GM13977 (cell line): ENCODE measurements around the gene NPC1L1.
A peak's percentile ranks its signal among the peaks of the same experiment; 100 is the strongest.

Experiments used
- DNase-seq: peaks from one replicate; pipeline ENCODE4 v3.0.0; 2012; ENCODE audit warnings: low spot score
- in situ Hi-C: fragments of 300-500 bp; cut with MboI; formaldehyde crosslinking; loops from one replicate; pipeline ENCODE4 v1.12.0; 2022; ENCODE audit warnings: low sequenced_read_pairs, low pct_unique_long_range_greater_than_20kb, mixed read lengths, inconsistent platforms; ENCODE audit not compliant: unreplicated experiment
- TF ChIP-seq, protein P1 (sequence below): IDR thresholded peaks from 2 replicates; pipeline ENCODE4 v1.5.1; 2012; ENCODE audit warnings: mild to moderate bottlenecking, control low read depth; ENCODE audit not compliant: insufficient read depth; ENCODE audit errors: extremely low read depth, missing control alignments

Gene NPC1L1

DNA sequence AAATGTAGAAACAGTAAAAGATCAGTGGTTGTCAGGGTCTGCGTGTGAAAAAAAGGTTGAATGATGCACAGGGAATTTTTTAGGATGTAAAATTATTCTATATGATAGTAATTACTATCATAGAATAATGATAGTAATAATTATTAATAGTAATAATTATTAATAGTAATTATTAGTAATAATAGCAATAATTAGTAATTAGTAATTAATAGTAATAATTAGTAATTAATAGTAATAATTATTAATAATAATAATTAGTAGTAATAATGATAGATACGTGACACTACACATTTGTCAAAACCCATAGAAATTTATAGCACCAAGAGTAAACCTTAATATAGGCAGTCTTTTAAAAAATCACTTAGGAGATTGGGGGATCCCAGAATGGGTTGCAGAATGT is 46.2 kb downstream of the NPC1L1 start:
- DNase-seq = no peak
- in situ Hi-C loops = no loop called here
- TF ChIP-seq, protein P1, sequence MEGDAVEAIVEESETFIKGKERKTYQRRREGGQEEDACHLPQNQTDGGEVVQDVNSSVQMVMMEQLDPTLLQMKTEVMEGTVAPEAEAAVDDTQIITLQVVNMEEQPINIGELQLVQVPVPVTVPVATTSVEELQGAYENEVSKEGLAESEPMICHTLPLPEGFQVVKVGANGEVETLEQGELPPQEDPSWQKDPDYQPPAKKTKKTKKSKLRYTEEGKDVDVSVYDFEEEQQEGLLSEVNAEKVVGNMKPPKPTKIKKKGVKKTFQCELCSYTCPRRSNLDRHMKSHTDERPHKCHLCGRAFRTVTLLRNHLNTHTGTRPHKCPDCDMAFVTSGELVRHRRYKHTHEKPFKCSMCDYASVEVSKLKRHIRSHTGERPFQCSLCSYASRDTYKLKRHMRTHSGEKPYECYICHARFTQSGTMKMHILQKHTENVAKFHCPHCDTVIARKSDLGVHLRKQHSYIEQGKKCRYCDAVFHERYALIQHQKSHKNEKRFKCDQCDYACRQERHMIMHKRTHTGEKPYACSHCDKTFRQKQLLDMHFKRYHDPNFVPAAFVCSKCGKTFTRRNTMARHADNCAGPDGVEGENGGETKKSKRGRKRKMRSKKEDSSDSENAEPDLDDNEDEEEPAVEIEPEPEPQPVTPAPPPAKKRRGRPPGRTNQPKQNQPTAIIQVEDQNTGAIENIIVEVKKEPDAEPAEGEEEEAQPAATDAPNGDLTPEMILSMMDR = no peak

DNA sequence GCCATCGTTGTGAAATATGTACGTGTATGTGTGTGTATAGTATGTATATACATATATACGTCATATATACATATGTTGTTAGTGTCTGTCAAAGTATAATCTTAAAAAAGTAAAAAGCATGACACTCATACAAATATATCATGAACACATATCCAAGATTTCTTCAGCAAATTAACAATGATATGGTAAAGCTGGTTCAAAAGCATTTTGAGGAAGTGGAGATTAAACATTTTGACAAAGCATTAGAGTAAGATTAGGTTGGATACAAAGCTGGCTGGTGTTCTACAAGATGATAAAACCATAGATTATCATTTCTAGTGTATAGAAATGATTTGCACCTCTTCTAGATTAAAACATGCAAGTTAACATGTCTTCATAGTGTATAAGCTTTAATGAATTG is 49.9 kb downstream of the NPC1L1 start:
- in situ Hi-C loops = no loop called here
- no peak for DNase-seq

DNA sequence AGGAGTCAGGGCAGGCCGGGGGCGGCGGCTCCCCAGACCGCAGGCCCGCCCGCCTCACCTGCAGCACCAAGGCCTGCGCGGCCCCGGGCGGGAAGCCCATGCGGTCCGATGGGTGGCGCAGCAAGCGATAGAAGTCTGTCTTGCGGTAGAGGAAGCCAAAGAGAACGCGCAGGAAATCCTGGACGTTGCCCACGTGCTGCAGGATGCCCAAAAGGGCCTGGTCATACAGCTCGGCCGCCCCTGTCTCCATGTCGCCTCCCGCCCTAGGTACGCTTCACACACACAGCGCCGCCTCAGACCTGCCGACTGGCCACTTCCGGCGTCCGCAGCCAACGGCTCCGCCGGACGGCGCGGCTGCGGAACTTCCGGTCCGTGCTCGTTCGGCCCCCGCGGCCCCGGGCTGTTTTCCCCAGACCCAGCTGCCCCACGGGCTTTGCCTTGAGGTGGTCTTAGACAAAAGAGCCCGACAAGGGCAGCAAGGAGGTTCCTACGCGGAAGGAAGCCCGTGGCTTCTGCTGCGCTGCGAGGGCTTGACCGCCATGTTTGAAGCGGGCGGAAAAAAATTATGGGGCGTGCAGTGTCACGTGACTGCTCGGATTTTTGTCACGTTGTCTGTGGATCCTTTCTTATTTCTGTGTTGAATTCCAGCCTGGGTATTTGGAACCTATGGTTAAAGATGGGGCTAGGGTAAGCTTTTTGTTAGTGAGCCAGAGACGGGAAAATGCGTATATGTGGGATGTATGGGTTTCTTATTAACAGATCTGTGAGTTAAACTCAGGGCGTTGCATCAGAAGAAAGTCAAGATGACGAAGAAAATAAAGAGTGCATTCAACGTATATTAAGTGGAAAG is 50.6 kb downstream of the NPC1L1 start, which contains the start of gene NUDCD3:
Gene NUDCD3, minus strand, starts transcription at position 308 of the 850 bp plus-strand sequence. Its CDS starts 58 bp downstream, at position 250.
- TF ChIP-seq, protein P1 = peak; percentile 2
- in situ Hi-C loops = no loop called here
- DNase-seq = peak; percentile 93

More for the DNA sequence above, 49.9 kb downstream of the NPC1L1 start:
- TF ChIP-seq, protein P1 = no peak

DNA sequence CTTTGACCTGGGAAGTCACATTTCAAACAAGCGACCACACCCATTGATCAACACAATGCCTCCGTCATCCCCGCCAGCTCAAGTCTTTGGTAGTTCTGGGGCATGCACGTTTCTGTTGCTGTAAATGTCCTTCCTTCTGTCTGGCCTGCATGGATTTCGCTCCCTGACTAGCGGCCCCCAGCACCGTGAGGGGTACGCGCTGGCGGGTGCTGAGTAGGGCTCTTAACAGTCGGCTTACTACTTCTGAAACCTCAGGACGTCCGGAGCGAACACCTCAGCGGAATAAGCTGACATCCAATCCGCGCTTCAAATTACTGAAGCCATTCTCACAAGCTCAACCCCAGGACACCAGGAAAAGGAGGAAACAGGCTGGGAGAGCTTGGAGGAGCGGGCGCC is 51.2 kb downstream of the NPC1L1 start:
- in situ Hi-C loops = no loop called here
- peak; percentile 49 for DNase-seq
- TF ChIP-seq, protein P1 = no peak

GRCh38 chr7:44488955-44489354 is 52.2 kb downstream of the NPC1L1 start:
- DNase-seq = no peak
- TF ChIP-seq, protein P1 = no peak
- in situ Hi-C loops = no loop called here

DNA sequence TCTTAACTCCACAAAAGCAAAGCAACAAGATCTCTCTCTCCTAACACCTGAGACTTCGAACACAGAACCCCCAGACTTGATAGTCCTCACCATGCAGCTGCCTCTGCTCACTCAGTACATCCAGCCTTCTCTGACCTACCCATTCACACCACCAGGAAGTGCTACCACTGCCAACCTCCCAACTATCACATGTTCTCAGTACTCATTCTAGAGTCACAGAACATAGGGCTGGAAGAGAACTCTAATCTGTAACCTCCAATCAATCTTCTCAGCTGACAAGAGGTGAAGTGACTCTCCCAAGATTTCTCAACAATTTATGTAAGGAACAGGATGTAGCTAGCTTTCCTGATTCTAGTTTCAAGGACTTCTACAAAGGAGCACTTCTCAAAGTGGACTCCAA is 54.4 kb downstream of the NPC1L1 start:
- TF ChIP-seq, protein P1 = no peak
- DNase-seq = no peak
- in situ Hi-C loops = no loop called here
